SKM-1 treated with dmso at 0.1 percent for 144 hours (cell line): ENCODE data around the gene PPIF.
"Not testable (repeated sequence)": the region's sequence is repeated elsewhere in the genome, so short reads cannot be mapped to it uniquely, and the experiment has no call there.

ENCODE experiments used
- DNase-seq: peaks from one replicate; lab custom pipeline; 2025; ENCODE audit not compliant: unreplicated experiment; lab: John Stamatoyannopoulos, UW

The PPIF gene

DNA sequence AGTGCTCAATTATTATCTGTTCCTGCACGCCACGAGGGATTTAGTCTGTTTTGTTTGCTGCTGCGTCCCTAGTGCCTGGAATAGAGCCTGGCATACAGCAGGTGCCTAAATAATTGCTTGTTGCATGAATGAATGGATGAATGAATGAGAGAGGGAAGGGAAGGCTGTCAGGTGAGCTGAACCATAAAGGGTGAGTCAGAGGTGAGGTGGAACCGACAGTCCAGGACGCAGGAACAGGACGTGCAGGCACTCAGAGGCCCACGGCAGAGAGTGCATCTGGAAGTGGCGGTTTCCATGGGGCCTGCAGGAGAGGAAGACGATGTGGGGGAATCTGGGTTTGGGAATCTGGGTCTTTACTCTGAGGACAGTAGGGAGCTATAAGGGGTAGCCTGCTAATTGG is 17.7 kb upstream of the PPIF start:
- DNase-seq: no peak

DNA sequence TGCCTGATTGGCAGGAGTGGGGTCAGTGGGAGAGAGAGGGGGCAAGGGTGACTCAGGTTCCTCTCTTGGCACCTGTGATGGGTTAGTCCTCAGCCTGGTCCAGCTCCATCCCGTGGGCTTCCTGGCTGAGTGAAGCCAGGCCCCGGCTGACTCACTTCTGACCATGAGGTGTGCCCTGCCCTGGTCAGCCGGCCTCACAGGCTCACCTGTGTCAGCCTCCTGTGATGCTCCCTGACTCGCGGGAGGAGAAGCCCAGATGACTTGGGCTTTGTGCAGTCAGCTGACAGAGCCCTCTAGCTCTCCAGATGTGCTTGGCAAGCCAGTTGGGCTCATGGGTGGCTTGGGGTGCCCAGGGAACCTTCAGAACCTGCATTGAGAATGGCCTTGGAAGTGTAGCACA is 16.0 kb upstream of the PPIF start:
- no peak for DNase-seq

DNA sequence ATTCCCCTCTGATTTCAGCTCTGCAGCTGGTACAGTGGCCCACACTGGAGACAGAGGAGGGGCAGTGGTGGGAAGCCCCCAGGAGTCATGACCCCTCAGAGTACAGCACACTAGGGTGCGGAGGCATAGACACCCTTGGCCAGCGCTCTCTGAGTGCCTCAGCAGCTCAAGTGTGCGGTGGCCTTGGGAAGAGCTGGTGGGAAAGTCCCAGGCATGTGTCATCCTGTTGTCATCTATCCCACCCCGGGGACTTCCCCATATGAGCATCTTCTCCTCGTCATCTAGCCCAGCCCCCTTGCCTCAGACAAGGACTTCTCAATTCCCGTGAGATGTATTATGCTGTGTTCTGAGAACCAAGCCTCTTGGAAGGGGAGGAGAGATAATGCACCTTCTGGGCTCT is 15.6 kb upstream of the PPIF start:
- DNase-seq: no peak

DNA sequence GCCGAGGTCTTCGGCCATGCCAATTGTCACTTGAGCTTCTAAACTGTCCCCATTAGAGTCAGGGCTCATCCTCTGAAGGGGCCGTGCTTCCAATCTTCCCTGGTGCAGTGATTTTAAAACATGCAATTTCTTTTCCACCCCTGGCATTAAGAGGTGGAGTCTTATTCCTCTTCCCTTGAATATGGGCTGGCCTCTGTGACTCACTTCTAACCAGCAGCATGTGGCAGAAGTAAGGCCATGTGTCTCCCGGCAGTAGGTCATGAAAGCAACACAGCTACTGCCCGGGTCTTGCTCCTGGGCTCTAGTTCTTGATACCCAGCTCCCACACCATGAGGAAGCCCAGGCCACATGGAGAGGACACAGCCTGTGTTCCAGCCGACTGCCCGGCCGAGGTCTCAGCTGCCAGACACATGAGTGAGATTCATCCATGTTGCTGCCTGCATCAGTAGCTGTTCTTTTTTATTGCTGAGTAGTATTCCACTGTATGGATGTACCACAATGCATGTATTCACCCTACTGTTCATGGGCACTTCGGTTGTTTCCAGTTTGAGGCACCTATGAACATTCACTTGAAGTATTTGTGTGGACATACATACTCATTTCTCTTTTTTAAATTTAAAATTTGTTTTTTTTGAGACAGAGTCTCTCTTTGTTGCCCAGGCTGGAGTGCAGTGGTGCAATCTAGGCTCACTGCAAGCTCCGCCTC is 14.5 kb upstream of the PPIF start:
- DNase-seq: not testable (repeated sequence)

DNA sequence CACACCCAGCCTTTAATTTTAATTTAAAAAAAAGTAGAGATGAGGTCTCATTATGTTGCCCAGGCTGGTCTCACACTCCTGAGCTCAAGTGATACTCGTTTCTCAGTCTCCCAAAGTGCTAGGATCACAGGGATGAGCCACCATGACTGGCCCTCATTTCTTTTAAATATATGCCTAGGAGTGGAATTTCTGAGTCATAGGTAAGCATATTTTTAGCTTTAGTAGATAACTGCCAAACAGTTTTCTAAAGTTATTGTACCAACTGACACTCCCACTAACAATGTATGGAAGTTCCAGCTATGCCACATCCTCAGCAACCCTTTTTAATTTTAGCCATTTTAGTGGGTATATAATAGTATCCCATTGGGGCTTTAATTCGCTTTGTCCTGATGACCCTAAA is 13.8 kb upstream of the PPIF start:
- DNase-seq: no peak

DNA sequence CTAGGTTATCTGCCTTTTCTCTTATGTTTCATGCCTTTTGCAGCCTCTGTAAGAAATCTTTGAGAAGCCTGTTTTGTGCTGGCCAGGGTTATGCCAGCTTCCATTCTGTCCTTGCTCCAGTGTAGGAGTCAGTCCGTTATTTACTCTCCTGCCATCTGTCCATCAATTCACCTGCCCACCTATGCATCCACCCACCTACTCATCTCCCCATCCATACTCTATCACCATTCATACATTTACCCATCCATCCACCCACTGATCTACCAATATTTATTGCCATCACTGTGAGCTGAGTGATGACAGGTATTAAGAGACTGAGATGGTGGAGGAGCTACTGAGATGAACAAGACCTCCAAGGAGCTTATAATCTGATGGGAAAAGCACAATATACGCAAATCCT is 12.7 kb upstream of the PPIF start:
- no peak for DNase-seq

DNA sequence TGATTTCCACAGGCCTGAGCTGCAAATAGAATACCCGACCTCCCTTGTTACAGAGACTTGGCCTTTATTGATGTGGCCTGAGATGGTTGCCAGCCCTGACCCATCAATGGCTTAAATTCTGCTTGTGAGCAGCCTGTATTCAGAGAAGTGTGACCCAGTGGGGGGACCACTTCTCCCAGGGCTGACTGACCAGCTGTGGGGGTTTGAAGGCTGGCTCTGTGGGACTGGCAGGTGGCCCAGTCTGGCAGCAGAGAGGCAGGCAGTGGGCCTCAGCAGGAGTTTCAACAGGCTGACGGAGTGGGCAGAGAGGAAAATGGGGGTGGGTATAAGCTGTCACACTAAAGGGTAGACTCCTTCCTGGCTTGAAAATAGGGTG is 12.2 kb upstream of the PPIF start:
- no peak for DNase-seq

DNA sequence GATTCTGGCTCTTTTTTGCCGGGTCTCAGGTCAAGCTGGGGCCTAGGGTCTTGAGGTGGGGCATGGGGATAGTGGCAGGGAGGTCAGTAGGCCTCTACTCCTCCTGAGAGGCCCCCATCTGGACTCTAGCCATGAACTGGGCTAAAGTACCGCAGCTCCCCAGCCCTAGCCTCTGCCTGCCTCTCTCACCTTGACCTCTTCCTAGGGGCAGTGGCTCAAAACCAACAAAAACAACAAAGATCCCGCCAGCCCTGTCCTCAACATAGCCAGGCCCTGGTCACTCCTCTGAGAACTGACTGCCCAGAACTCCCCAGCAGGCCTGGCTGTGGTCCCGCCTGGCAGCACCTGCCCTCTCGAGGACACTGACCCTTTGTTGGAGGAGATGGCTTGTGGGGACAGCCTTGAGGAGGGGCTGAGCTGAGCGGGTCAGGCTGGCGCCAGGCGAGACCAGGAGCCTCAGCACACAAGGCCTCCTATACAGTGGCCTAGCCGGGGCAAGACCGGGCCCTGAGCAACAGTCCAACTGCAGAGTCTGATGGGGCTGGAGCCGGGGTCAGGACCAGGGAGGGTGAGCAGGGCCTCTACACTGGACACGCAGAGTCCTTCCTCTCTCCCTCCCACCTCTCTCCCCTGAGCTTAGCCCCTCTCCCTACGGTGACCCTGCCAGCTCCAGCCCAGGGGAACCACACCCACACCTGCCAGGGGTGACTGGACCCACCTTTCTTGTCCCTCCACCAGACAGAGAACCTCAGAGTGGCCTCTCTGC is 11.6 kb upstream of the PPIF start:
- no peak for DNase-seq

DNA sequence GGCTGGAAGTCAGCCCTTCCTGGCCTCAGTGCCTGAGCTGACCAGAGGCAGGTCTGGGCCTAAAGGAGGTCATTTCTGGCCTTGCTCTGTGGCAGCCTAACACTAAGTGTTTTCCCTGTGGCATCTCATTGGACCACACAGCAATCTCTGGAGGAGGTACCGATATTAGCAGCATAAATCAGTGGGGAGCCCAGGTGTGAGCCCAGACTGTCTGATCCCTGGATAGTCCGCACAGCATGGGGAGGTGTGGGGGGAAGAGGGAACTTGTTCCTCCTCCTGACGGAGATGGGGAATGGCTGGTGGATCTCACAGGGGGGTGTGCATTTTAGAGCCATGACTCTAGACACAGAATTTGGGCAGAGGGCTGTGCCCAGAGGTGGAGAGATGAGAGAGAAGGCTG is 11.0 kb upstream of the PPIF start:
- no peak for DNase-seq

DNA sequence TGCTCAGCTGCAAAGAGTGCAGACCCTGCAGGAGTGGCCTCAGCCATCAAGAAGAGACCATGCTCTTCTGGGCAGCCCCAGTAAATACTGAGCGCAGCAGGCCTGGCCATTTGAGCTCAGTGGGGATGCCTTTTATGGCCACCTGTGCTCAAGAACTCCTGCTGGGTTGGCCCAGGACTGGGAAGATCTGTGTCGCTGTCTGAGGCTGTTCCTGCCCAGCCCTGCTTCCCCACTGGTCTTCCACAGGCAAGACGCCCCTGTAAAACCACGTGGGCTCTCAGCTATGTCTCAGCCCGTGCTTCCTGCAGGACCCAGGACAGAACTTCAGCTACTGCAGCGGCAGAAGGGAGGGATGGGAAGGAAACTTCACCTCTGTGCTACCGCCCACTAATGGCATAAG is 10.5 kb upstream of the PPIF start:
- DNase-seq: no peak

DNA sequence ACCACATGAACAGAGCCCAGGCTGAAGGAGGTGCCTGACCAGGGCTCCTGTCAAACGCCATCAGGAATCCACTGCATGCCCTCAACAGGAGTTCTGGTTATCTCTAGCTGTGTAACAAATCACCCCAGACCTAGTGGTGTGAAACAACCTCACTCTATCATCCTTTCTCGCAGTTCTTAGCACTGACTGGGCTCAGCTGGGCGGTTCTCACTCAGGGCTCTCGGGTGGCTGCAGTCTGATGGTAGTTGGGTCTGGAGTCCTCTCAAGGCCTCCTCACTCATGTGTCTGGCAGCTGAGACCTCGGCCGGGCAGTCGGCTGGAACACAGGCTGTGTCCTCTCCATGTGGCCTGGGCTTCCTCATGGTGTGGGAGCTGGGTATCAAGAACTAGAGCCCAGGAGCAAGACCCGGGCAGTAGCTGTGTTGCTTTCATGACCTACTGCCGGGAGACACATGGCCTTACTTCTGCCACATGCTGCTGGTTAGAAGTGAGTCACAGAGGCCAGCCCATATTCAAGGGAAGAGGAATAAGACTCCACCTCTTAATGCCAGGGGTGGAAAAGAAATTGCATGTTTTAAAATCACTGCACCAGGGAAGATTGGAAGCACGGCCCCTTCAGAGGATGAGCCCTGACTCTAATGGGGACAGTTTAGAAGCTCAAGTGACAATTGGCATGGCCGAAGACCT is 9.3 kb upstream of the PPIF start:
- not testable (repeated sequence) for DNase-seq

DNA sequence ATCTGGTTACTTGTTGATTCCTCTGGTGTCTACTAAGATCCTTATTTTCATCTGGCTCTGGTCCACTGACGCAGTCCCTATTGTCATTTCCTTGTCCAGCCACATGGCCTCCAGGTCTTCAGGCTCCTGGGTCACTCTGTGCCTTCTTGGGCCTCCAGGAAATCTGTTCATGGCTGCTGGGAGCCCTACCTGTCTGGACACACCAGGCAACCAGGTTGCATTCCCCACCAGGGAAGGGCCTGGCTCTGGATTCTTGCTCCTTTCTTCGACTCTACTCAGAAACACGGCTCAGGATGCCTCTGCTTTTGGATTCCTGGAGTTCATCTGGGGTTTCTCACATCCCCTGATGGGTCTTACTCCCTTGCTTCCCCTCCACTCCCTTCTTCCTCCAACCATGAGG is 8.0 kb upstream of the PPIF start:
- no peak for DNase-seq

DNA sequence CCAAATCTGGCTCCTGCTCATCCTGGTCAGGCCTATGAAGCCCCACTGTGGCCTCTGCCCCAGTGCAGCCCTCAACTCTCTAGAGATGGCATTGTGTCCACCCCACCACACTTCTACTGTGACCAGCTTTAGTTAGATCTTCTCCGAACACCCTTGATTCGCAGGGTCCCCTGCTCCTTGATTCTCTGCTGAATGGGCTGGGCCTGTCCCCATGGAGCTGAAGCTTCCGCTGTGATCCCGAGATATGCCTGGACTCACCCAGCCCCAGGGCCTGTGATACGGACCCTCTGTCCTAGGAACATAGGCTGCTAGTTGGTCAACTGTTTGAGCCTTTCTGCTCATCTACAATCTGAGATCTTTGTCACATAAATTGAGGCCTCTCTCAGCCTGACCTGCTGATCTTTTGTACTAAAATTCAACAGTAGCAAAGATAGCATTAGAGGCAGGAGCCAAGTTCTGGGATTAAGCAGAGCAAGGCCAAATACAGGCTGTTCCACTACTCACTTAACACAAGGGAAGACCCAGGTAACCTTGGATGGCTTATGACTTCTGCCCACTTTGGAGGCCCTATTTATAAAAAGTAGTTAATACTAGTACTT is 6.5 kb upstream of the PPIF start:
- no peak for DNase-seq

DNA sequence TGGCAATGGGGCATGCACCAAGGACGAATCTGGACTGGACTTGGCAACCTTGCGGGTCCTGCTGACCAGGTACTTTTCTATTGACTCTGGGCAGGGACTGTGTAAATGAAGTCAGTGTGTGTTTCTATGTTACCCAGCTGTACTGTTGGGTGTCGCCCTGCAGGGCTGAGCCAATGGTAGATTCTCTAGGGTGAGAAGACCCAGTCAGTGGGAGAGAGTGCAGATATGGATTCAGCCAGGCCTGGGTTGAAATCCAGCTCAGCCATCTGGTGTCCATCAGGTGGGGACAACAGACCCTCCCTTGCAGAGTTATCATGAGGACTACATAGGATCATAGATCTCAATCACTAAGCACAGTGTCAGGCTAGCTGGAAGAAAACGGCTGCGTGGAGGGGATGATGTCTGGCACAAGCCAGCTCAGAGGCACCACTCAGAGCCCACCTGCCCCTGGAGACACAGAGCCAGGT is 4.9 kb upstream of the PPIF start:
- no peak for DNase-seq

DNA sequence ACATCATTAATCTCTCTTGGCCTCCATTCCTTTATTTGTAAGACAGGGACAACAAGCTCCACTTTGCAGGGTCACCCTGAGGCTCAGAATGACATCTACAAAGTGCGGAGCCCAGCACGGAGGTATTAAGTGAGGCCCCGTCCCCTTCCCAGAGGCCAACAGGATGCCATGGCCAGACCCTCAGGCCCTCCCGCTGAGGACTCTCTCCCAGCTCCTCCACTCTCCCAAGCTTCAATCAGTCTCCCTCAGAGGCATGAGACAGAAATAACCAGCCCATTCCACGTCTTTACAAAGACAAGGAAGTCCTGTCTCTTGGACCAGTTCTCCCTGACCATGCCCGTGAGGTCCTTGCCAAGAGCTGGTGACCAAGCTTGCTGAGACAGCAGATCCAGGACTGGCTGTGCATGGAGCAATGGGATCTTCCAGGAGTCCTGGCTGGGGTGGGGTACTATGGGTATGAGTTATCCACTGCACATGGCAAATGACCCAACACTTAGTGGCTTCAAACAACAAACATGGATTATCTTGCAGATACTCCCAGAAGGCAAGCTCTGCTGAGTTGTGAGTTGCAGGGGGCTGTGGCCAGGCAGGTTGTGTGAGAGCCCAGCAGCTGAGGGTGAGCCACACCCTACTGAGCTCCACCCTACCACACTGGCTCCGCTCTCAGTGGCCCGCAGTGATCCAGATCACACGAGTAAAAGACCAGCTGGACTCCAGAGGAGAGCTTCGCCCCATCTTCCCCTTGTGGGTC is 4.3 kb upstream of the PPIF start:
- no peak for DNase-seq

DNA sequence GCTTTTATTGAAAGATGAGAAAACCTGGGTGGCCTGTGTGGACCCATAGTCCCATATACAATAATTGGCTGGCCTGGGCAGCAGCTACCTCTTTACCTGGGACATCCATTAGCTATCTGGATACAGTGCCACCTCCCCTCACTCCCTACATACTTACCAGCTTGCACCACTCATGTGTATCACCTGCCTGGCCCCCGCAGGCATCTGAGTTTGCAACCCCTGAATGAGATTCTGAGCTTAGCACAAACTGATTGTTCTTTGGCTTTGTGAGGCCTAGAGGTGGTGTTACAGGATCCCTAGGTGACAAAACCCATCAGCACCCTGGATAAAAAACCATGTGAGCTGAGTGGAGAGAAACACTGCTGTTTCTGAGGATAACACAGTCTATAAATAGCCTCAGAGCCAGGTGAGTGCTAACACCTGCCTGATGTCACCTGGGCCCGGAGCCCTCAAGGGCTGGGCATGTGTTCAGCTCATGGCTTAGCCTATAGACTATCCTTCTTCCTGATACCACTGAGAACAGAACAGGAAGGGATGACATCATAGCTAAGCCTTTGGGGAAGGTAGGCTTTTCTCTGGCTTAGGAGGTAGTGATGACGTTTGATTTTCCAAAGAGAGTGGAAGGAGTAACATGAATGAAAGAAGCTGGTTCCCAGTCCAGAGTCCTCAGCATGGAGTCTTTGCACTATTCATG is 2.6 kb upstream of the PPIF start:
- peak; percentile 10 for DNase-seq

DNA sequence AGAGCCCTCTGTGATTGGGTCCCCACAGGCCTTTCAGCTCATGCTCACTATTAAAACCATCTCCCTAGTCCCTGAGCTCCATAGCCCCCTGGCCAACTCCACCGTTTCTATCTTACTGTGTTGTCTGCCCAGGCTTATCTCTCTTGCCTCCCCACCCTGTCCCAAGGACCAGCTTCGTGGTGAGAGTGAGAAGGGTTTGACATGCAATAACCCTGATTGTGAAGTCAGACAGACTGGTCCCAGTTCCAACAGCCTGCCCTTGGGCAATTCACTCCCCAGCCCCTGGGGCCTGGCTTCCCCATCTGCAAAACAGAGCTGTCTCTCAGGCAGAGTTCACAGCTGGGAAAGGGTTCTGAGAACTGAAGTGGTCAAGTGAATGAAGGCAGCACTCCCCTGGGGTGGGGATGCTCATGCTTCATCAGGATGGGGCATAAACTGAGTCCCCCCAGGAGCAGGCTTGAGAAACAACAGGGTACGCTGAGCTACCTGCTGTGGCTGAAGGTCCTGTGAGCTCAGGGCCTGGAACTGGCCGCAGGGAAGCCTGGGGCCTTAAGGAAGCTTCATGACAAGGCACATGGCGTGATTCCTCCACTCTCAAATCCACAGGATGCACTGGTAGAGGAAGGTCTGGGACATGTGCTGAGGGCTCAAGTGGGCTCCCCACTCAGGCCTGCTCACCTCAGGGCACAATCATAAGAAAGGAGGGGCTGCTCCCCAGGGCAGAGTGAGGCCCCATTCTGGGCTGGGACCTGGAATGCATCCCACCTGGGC is 1.8 kb upstream of the PPIF start:
- DNase-seq: peak; percentile 49

DNA sequence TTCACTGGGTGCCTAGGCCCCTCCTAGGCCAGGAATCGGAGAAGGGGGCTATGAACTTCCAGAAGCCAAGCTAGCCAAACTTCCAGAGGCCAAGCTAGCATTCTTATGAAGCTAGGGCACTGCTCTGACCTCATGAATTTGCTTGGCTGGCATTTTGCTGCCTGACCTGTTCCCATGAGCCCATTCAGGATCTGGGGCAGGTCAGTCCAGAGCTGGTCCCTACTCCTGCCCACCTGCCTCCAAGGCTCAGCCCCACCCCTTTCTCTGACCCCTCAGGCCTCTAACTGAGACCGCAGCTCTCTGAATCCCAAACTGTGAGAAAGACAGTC is 1.3 kb upstream of the PPIF start:
- DNase-seq: no peak

DNA sequence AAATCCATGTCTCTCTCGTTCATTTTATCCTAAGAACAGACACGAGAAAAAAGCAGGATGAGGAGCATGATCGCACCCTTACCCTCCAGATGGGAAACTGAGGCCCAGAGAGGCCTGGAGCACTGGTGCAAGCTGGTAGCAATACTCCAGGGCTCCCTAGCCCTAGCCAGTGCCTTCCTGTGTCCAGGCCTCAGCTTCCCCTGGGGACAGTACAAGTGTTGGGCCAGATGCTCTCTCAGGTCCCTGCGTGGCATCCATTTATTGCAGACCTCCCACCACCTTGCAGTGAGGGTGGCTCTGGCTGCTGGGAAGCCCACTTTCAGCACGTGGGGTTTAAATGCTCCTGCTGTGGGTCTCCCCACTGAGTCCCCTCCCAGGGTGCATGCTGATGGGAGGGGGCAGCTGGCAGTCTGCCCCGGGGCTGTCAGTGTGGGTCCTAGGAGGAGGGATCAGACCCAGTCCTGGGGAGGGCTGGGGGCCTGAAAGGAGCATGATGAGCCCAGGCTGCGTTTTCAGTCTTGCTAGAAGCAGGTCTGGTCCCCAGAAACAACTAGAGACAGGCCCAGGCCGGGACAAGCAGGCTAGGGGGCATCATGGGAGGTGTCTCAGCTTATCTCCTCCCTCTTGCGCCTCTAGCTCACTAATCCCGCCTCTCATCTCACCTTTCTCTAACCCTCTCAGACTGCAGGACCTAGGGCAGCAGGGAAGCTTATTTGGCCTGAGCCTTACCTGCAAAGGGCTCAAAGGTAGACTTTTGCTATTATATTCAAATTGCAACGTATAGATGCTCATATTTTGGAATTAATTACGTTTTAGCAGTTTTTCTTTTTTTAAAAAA is 662 bp upstream of the PPIF start:
- no peak for DNase-seq
